Hematopoietic multipotent progenitor cell treated with erythropoietin and hydrocortisone succinate and interleukin-3 and kit ligand, for 8 days (in vitro differentiated cells): ENCODE measurements around the gene MICALL1.

Experiments
- DNase-seq: peaks from one replicate; pipeline ENCODE4 v3.0.0-alpha.2; 2015

Gene MICALL1

DNA sequence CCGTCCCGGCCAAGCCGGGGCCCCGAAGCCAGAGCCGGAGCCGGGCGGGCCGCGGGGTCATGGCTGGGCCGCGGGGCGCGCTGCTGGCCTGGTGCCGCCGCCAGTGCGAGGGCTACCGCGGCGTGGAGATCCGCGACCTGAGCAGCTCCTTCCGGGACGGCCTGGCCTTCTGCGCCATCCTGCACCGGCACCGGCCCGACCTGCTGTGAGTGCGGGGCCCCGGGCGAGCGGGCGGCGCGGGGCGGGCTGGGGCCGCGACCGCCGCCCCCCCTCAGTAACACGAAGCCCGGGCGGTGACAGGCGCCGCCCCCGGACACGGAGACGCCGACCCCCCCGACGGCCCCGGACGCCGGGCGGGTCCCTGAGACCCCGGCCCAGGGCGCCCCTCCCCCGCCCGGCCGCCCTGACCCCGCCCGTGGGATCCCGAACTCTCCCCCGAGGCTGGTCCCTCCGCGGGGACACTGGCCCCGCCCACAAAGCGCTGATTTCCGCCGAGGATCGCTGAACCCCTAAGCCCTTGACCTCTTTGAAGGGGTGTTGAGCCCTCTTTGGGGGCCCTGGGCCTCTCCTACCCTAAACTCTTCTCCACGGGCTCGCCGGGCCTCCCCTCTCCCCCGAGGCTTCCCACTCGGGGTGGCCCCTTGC, 389 bp downstream of the MICALL1 start:
- no peak for DNase-seq

DNA sequence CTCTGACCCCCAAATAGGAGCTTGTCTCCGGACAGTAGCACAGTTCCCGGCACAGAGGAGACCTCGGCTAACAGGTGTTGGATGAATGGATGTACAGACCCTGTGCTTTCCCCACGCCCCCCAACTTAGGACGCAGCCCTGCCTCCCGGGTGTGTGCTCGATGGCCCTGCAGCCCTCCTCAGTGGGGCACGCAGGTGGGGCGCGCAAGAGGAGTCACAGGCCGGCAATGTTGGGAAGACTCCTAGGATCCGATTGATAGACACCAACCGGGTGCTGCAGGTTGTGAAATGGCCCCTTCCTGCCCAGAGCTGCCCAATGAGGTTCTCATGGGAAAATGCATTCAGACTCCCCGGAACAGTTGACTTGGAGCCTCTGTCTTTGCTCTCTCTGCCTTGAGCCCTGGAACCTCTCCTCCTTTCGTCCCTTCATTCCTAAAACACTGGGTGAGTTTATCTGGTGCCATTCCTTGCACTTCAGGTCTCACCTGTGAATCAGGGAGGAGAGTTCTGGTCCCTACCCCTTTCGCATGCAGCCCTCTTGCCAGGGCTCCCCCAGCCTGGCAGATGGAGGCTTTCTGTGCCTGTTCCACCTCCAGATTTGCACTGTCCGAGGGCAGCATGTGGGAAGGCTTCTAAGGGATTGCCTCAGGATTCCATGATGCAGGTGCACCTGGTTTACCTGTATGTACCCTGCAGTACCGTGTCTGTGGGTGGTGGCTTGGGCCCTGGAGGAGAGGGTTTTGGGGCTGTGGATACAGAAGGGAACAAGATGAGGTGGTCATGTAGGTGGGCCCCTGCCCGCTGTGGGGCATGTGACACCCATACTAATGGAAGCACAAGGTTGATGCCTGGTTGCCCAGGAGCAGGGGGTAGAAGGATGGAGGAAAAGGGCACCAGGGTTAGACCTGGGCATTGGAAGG, 1.2 kb downstream of the MICALL1 start:
- no peak for DNase-seq

DNA sequence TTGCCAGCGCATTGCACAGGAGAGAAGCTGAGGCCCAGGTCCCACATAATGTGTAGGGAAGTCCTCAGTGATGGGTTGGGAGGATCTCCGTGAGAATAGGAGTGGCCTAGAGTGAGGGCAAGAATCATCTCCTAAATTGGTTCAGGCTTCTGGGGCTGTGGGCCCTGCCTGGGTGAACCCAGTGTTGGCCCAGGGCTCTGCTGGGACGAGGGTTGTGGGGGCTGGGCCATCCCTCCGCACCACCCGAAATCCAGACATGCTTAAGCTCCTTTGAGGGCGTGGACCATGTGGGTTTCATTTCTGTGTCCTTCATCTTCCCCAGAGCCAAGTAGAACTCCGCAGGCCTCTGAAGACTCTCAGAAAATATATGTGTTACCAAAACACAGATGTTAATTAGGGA, 3.7 kb downstream of the MICALL1 start:
- no peak for DNase-seq

DNA sequence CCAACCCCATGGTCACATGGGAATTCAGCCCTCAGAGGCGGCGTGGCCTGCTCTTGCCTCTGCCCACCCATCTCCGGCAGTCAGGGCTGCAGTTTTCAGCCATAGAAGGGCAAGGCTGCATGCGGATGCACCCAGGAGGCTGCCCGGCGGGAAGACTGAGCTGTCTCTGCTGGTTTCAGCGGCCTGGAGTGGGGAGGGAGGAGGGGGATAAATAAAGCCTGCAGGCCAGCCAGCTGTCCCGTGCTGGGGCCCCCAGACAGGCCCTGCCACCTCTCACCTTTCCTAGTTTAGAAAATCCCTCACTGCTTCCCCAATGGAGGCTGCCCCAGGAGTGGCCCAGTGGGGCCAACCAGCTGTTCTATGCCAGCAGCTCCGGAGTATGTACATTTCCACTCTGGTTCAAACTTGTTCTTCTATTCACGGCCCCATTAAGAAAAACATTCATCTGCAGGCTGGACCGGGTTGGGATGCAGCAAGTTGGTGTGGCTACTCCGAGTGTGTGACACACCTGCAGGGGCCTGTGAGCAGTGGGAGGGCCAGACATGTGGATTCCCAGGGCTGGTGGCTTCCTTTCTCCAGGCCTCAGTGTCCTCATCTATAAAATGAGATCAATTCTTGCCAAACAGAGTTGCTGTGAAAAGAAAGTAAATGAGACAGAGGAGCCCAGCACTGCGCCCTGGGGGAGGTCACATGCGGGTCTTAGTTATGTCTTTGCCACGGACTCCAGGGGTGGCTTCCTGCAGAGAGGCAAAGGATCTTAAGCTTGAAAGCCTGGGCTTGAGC, 5.0 kb downstream of the MICALL1 start:
- no peak for DNase-seq

DNA sequence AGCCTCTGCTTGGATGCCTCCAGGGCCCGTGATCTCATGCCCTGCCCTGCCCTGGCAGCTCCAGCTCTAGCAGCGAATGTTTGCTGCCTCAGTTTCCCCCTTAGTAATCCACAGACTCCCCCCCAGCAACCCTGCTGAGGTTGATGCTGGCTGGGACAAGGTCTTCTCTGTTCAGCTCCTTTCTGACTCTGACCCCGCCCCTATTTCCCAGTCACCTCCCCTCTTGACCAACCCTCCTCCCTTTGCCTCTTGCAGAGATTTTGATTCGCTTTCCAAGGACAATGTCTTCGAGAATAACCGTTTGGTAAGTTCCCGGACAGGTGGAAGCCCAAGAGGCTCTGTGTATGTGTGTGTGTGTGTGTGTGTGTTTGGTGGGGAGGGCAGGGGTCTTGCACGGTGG, 5.6 kb downstream of the MICALL1 start:
- no peak for DNase-seq

DNA sequence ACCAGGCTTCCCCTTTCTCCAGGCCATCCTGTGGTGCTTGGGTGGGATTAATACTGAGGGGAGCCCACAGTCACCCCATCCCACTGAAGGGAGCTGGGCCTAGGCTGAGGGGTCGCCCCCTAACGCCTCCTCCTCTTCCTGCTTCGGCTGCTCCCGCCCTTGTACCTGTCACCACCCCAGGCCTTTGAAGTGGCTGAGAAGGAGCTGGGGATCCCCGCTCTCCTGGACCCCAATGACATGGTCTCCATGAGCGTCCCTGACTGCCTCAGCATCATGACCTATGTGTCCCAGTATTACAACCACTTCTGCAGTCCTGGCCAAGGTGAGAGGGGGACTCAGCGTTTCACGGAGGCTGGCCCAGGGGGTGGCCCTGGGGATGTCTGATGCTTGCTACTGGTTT, 6.1 kb downstream of the MICALL1 start:
- DNase-seq, result no peak

DNA sequence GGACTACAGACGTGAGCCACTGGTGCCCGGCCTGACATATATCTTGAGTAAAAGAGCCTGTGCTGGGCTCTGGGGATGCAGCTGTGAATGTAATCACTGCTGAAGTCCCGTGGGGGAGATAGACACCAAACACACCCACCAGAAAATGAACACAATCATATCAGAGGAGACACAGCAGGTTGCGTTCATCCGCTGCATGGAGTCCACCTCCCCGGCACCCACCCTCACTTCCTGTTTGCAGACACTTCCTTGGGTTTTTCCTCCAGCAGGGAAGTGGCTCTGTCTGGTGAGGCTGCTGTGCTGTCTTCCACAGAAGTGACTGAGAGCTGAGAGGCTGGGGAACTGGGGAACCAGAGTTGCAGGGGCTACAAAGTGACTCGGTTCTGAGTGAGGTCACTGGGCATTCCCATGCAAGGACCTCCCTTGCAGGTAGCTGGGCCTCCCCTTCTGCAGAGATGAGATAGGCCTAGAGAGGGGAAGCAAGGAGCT, 7.2 kb downstream of the MICALL1 start:
- no peak for DNase-seq

DNA sequence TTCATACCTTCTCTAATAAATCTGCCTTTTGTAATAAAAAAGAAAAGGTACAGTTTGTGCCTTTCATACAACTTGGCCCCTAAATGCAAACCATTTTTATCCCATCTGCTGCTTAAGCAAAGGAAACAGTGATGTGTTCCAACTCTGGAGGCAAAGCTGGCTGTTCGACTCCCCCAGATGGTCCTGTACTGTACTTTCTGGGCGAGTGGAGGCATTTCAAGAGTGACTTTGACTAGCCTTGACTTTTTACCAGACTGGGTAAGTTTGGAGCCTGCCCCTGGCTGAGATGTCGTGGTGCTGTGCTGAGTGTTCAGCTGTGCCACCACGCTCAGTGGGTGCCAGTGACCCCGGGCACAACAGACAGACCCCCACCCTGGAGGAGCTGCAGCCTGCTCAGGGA, 10.2 kb downstream of the MICALL1 start:
- no peak for DNase-seq

DNA sequence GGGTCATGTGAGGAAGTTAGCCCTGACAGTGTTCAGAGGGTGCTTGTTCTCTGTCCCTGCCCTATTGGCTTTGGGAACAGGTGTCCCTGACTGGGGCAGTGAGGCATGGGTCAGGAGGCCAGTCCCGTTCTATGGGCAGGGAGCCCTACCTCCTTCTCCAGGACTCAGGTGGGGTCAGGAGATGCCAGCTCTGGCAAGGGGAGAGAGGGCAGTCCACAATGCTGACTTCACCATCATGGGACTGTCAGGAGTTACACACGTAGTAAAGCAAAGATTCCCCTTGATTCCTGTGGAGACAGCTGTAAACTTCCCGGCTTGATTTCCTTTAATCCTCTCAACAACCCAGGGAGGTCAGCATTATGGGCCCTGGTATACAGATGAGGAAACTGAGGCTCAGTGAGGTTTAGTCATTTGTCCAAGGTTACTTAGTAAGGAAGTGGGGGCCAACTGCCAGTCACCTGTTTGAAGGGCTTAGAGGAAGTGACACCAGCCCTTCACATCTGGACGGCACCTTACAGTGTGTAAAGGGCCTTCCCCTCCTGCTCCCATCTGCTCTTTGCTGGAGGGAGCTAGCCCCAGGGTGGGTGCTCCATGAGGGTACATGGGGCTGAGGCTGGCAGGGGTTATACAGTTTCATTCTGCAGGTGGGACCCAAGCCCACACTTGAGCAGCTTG, 11.9 kb downstream of the MICALL1 start:
- no peak for DNase-seq

DNA sequence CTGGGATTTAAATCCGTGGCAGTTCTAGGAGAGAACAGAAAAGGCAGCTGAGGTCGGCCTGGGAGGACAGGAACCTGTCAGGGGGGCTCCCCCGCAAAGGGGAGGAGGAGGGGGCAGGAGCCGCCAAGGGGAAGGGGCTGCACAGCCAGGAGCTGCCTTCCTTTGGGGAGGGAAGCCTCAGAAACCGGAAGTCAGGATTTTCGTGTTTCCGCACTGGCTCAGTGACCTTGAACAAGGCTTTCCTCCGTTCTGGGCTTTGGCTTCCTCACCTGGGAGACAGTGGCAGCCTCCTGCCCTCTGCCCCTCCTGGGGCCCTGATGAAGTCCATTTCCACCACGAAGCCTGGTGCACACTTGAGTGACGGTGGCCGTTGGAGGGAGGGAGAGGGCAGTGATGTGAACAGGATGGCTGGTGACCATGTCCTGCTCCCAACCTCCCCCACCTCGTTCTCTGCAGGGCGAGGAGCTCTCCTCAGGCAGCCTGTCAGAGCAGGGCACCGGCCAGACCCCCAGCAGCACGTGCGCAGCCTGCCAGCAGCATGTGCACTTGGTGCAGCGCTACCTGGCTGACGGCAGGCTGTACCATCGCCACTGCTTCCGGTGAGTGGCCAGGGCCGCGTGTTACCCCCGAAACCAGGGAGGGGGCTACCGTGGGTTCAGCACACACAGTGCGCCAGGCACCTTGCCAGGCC, 12.6 kb downstream of the MICALL1 start:
- DNase-seq, result no peak

DNA sequence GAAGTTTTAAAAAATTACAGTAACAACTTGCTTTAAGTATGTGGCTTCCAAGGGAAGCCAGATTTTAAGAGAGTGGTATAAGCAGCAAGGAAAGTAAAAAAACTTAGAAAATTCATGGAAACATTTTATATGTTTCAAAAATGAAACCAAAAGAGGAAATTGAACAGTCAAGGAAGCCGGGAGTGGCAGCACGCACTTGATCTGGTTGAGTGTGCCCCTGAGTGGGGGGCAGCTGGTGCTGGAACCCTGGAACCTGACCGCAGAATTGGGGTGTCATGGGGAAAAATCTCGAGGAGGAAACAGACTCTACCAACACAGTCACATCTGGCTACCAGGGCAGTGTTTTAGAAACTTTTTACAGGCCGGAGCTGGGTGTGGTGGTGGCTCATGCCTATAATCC, 14.0 kb downstream of the MICALL1 start:
- DNase-seq, result no peak

DNA sequence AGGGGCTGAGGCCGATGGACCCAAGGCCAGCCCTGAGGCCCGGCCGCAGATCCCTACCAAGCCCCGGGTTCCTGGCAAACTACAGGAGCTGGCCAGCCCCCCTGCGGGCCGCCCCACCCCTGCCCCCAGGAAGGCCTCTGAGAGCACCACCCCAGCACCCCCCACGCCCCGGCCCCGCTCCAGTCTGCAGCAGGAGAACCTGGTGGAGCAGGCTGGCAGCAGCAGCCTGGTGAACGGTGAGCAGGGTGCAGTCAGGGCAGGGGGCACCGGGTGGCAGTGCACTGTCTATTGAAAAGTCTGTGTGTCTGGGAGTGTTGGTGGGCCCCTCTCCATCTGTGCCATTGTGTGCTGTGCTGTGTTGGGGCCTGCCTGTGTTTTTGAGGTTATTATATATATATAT, 16.1 kb downstream of the MICALL1 start:
- no peak for DNase-seq

DNA sequence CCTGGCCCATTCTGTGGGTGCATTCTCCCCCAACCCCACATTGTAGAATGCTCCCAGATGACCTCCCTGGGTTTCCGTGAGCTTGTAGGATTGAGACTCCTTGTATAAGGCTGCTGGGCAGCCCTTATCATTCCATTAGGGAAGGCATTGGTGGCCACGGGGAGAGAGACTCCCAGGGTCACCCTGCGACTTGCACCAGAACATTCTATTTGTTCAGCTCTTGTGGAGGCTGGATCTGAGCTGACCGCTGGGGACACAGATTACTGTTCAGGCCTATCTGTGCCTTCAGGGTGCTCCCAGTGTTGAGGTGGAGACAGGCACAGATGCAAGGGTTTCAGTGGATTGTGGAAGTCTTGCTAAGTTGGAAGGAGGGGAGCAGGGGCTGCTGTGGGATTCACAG, 17.8 kb downstream of the MICALL1 start:
- no peak for DNase-seq

DNA sequence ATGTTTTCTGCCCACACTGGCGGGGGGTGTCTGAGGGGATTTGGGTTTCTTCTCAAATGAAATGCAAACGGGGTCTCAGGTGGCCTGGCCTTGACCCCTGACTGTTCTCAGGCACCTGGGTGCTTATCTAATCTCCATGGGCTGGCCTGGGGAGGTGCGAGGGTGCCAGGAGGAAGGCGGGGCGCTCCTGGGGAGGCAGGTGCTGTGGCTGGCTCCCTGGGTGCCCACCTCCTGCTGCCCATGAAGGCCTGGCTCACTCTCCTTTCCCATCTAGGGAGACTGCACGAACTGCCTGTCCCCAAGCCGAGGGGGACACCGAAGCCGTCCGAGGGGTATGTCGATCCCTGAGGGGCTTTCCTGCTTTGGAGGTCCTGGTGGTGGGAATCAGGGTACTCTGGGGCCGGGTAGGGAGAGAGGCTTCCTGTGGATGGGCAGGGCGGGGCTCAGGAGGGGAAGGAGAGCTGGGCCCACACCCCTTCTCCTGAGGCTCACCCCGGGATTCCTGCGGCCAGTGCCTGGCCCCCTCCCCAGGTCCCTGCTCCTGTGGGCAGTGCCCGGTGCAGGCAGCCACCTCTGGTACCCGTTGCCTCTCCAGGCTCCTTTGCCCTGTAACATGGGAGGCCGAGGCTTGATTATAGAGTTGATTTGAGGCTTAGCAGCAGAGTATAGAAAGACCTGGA, 18.4 kb downstream of the MICALL1 start:
- DNase-seq, result no peak

DNA sequence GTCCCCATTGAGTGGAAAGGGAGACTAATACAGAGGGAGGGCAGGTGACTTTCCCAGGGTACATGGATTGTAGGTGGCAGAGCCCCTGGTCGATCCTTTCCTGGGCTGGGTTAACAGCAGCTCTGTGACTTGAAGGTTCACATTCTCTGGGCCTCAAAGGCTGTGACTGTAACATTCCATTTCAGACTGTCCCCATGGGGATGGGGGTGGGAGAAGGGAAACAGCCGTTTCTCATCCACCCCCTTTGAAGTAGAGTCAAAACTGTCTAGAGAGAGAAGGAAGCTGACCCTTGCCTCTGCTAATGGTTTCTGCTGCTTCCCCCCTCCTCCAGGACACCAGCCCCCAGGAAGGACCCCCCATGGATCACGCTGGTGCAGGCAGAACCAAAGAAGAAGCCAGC, 19.2 kb downstream of the MICALL1 start:
- no peak for DNase-seq

DNA sequence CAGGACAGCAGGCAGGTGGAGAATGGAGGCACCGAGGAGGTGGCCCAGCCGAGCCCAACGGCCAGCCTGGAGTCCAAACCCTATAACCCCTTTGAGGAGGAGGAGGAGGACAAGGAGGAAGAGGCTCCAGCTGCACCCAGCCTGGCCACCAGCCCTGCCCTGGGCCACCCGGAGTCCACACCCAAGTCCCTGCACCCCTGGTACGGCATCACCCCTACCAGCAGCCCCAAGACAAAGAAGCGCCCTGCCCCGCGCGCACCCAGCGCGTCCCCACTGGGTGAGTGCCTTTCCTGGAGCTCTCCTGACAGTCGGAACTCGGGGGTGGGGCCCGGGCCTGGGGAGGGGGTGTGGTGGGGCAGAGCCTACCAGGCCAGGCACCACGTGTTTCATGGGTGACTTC, 19.7 kb downstream of the MICALL1 start:
- no peak for DNase-seq

DNA sequence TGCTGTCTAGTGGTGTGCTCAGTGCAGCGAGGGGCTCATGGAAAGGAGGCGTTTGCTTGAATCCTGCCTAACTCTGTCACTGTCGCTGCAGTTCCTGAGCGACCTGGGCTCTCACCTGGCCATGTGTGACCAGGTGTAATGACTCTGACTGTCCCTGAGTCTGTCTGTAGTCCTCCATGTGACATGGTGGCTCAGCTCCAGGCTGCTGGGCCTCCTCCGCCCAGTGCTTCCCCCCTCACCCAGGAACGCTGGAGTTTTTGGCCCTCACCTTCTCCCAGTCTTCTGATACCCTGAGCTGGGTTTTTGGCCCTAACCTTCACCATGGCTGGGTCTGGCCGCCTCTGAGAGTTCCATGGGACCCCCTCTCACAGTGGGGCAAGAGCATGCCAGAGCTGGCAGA, 20.3 kb downstream of the MICALL1 start:
- no peak for DNase-seq

DNA sequence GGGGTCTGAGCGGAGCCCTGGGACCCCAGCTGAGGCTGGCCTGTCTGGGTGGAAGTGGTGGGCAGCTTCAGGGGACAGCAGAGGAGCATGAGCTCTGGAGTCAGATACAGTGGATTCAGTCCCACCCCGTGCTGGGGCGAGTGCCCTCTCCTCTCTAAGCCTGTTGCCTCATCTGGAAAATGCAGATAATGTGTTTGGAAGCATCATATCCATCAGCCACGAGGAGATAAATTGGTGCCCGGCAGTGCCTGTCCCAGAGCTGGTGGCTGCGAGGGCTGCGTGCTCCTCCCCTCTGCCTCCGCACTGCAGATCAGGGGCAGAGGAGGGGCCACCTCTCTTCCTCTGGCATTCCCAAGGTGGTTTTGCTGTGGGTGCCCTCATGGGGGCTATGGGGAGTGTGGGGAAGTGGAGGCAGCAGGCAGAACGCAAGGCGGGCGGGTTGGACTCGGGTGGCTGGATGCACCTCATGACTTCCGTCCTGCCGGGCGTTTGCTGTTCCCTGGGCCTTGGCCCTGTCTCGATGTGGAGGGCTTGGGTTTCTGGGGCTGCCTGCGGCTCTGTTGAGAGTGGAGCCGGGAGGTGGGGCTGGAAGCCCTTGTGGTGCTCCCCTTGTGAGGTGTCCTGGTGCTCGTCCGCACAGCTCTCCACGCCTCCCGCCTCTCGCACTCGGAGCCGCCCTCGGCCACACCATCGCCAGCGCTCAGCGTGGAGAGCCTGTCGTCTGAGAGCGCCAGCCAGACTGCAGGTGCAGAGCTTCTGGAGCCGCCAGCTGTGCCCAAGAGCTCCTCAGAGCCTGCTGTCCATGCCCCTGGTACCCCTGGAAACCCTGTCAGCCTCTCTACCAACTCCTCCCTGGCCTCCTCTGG, 20.9 kb downstream of the MICALL1 start:
- DNase-seq, result peak; percentile 90

DNA sequence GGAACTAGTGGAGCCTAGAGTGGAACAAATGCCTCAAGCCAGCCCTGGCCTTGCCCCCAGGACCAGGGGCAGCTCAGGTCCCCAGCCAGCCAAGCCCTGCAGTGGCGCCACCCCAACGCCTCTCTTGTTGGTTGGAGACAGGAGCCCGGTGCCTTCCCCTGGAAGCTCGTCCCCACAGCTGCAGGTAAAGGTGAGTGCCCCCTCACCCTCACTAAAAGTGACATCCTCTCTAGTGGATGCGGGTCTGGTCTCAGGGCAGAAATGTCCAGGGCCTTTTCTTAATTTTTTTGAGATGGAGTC, 21.5 kb downstream of the MICALL1 start:
- DNase-seq, result no peak

DNA sequence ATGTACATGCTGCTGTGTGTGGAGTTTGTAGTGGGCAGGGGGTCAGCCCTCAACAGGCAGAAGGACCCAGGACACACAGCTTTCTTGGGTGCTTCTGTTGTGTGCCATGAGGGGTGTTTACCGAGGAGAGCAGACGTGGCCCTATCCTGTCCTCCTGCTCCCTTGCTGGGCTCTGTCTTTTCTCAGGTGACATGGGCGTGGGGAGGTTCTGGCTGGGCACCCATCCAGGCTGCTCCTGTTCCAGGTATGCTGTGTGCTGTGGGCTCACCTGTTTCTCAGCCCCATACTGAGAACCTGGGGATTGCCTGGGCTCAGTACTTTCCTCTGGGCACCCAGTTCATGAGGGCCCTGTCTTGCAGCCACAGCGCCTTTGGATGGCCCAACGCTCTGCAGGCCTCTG, 23.3 kb downstream of the MICALL1 start:
- DNase-seq, result no peak
